GM18520 (cell line): Measurements from ENCODE around the gene WARS2.
"Not testable (repeated sequence)": the region's sequence is repeated elsewhere in the genome, so short reads cannot be mapped to it uniquely, and the experiment has no call there.

Experiments
- ATAC-seq: cut with Tn5 transposase; IDR thresholded peaks from one replicate; pipeline ENCODE4 v1.9.1; 2021; ENCODE audit not compliant: unreplicated experiment

Gene WARS2

DNA sequence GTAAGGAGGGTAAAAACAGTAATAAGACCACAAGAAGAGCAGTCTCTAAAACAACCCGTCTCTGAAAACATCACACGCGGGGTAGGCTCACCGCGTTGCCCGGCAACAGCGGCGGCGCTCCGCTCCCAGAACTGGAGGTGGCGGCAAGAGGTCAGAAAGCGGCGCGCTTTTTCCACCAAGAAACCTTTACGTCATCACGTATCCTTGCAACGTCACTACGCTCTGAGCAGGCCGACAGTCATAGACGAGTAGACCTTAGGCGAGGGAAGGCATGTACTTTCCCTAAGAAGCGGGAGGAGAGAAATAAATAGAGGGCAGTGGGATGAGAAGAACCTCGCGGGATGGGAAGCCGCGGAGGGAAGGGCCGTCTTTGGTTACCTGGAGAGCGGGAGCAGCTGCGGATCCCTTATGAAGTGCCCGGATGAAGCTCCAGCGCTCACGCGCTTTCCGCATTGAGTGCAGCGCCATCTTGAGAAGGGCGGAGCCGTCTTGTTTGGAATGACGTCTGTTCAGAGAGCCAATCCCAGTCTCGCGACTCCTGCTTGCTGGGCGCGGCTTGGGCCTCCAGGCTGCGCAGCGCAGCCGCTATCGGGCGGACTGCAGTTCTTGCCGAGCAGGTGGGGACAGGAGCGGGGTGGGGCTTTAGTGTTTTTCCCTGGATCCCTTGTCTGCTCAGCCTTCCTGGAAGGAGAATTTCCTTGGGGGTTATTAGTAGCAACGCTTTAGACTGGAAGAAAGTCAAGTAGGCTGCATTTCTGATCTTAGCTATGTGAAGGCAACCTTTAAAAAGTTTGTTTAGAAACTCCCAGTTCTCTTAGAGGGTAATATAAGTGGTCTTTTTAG is at the start of gene WARS2:
TSS of gene WARS2 (minus strand) at position 477 of the 843 bp plus-strand sequence. CDS start at position 468, 9 bp downstream.
- peak; percentile 79 for ATAC-seq

DNA sequence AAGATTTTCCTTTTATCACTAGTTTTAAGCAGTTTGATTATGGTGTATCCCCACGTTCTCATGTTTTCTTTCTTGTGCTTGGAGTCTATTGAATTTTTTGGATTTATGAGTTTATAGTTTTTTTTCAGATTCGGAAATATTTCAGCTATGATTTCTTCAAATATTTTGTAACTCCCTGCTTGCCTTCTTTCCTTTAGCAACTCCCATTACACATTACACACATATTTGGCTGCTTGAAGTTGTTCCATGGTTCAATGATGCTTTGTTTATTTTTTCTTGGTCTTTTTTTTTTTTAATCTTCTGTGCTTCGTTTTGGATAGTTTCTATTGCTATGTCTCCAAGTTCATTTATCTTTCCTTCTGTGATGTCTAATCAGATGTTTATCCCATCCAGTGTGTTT is 48.5 kb upstream of the WARS2 start:
- ATAC-seq: no peak

DNA sequence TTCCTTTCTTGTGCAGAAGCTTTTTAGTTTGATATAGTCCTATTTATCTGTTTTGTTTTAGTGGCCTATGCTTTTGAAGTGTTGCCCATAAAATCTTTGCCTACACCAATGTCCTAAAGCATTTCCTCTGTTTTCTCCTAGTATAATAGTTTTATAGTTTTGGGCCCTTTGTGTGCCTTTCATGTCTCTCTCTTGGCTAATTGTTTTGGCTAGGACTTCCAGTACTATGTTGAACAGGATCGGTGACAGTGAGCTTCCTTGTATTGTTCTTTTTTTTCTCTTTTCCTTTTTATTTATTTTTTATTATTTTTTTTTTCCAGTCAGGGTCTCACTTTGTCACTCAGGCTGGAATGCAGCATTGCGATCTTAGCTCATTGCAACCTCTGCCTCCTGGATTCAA is 47.0 kb upstream of the WARS2 start:
- no peak for ATAC-seq

DNA sequence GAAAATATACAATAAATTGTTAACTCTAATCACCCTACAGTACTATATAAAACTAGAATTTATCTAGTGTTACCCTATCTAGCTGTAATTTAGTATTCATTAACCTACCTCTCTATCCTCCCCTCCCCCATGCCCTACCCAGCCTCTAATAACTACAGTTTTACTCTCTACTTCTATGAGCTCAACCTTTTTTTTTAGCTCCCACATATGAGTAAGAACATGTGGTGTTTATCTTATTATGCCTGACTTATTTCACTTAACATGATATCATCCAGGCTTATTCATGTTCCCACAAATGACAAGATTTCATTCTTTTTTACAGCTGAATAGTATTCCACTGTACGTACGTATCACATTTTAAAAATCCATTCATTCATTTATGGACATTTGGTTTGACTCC is 46.0 kb upstream of the WARS2 start:
- no peak for ATAC-seq

DNA sequence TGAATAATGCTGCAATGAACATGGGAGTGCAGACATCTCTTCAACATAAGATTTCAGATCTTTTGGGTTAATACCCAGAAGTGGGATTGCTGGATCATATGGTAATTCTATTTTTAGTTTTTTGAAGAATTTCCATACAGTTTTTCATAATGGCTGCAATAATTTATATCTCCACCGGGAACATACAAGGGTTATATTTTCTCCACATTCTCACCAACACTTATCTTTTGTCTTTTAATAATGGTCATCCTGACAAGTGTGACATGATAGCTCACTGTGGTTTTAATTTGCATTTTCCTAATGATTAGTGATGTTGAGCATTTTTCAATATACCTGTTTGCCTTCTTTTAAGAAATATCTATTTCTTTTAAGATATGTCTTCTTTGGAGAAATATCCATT is 44.5 kb upstream of the WARS2 start:
- ATAC-seq: no peak

DNA sequence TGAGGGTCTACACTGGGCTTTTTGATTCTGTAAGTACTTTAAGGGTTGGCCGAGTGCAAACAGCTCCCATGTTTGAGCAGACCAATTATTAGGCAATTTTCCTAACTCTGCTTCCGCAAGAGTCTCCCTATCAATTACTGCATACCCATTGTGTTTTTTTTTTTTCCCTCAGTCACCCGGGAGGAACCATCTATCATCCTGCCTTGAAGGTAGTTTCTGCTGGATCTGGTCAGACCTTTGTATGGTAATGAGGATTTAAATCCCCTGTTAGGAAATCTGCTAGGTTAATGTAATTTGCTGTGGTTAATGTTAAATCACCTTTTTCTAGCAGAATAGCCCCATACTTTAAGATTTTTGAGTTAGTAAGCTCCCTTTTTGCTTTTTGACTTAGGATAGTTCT is 40.8 kb upstream of the WARS2 start:
- ATAC-seq: no peak

DNA sequence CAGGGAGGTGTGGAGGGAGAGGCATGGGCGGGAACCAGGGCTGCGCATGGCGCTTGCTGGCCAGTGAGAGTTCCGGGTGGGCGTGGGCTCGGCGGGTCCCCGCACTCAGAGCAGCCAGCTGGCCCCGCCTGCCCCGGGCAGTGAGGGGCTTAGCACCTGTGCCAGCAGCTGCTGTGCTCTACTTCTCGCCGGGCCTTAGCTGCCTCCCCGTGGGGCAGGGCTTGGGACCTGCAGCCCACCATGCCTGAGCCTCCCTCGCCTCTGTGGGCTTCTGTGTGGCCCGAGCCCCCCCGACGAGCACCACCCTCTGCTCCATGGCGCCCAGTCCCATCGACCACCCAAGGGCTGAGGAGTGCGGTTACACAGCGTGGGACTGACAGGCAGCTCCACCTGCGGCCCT is 38.6 kb upstream of the WARS2 start:
- no peak for ATAC-seq

DNA sequence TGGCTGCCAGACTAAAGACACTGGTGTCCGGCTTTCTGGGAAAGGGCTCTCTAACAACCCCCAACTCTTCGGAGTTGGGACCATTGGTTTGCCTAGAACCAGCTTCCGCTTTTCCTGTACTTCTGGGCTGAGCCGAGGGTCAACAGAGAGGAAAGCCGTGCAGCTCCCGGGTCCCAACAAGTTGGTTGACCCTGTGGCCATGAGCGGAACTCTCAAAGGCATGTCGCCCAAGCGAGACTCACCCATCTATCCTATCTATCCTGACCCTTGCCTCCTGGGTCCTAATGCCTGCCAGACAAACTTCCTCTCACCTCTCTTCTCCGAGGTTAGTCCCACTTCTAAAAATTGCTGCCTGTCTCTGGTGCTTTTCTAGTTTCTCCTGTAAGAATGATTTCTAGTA is 32.5 kb upstream of the WARS2 start:
- not testable (repeated sequence) for ATAC-seq

DNA sequence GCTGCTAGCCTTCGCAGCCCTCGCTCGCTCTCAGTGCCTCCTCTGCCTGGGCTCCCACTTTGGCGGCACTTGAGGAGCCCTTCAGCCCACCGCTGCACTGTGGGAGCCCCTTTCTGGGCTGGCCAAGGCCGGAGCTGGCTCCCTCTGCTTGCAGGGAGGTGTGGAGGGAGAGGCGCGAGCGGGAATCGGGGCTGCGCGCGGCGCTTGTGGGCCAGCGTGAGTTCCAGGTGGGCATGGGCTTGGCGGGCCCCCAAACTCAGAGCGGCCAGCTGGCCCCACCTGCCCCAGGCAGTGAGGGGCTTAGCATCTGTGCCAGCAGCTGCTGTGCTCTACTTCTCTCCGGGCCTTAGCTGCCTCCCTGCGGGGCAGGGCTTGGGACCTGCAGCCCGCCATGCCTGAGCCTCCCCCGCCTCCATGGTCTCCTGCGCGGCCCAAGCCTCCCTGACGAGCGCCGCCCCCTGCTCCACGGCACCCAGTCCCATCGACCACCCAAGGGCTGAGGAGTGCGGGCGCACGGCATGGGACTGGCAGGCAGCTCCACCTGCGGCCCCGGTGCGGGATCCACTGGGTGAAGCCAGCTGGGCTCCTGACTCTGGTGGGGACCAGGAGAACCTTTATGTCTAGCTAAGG is 31.0 kb upstream of the WARS2 start:
- ATAC-seq: not testable (repeated sequence)

DNA sequence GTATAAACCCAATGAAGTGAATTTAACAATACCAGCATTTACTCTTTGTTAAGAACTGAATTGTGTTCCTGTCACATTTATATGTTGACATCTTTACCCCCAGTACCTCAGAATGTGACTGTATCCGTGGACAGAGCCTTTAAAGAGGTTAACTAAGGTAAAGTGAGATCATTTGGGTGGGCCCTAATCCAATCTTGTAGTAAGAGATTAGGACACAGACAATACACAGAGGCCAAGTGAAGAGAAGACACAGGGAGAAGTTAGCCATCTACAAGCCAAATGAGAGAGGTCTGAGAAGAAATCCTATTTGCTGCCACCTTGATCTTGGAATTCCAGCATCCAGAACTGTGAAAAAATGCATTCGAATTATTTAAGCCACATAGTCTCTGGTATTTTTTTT is 22.9 kb upstream of the WARS2 start:
- ATAC-seq: no peak

DNA sequence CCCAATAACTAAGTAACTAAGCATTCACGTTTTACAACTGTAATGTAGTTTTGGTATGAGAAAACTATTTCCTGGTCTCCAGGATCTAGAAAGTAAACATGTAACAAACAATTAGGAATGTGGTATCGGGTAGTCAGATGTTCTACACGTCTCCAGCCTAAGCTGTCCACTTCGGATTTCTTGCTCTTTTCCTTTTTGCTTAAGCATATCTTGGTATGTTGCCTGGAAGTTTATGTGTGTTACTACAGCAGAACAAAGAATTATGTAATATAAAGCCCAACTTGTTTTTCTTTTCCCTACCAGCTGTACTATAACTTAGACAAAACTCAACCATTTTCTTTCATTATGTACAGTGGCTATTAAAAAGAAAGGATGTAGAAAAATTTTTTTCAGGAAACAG is 20.4 kb upstream of the WARS2 start:
- no peak for ATAC-seq

DNA sequence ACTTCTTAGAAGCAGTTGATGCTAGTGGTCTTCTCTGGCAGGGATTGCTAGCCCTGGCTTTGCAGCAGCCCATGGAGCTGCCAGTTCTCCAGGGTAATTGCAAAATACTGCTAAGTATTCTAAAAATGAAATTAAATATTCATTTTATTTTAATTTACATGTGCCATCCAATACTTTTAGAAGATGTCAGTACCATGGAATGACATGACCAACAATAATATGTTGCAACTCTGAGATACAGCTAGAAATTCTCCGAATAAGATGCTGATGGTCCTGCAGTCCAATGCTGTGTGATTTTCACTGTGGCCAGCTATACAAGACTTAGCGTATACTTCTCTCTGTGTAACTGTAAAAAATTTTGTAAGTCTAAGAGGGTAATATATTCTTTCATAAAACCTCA is 20.0 kb upstream of the WARS2 start:
- no peak for ATAC-seq

DNA sequence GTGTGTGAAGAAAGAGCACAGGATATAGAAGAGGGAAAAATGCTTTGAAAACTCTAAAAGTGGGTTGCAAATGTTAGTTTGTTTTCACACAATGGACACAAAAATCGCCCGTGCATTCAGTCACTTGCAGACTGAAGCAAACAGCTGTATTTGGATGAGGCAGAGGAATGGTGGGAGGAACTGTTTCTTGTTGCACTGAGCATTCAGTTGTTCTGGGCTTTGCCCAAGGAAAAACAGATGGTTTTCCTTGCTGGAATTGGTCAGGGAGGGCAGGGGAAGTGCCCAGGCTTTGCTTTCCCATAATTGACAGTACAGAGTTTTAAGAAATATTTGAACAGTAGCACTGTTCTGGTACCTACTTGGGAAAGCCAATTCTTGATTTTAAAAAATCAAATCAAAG is 19.5 kb upstream of the WARS2 start:
- ATAC-seq: no peak

DNA sequence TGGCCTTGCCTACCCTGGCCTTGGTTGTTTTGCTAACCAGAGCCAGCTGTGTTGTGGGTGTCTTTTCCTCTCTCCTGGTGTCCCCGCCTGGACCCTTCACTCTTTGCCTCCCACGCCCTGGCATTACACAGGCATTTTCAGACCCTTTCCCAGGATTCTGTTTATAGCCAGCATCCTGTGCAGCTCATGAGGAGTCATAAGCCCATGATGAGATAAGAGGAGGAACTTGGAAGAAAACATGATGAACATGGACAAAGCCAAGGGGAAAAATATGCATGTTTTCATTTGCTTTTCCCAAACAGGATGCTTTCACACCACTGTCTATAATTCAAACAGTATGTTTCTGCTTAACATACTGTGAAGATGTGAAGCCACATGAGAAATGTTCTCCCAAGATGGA is 18.7 kb upstream of the WARS2 start:
- ATAC-seq: no peak

DNA sequence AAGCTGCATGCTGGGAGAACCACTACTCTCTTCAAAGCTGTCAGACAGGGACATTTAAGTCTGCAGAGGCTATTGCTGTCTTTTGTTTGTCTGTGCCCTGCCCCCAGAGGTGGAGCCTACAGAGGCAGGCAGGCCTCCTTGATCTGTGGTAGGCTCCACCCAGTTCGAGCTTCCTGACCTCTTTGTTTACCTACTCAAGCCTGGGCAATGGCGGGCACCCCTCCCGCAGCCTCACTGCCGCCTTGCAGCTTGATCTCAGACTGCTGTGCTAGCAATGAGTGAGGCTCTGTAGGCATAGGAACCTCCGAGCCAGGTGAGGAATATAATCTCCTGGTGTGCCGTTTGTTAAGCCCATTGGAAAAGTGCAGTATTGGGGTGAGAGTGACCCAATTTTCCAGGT is 16.3 kb upstream of the WARS2 start:
- not testable (repeated sequence) for ATAC-seq

DNA sequence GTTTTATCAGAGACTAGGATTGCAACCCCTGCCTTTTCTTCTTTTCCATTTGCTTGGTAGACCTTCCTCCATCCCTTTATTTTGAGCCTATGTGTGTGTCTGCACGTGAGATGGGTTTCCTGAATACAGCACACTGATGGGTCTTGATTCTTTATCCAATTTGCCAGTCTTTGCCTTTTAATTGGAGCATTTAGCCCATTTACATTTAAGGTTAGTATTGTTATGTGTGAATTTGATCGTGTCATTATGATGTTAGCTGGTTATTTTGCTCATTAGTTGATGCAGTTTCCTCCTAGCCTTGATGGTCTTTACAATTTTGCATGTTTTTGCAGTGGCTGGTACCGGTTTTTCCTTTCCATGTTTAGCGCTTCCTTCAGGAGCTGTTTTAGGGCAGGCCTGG is 14.6 kb upstream of the WARS2 start:
- not testable (repeated sequence) for ATAC-seq

DNA sequence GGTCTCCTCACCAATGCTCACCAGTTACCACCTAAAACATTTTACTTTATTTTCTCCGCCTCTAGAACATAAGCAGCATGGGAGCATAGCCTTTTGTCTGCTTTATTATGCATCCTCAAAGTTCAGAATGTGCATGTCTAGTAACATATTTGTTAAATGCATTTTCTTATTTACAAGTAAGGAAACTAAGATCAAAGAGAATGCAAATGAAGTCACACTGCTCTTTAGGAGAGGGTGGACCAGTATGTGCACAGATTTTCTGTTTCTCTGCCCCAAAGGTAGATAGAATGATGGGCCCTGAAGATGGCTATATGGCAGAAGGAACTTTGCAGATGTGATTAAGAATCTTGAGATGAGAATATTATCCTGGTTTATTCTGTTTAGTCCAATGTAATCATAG is 9.7 kb upstream of the WARS2 start:
- no peak for ATAC-seq

DNA sequence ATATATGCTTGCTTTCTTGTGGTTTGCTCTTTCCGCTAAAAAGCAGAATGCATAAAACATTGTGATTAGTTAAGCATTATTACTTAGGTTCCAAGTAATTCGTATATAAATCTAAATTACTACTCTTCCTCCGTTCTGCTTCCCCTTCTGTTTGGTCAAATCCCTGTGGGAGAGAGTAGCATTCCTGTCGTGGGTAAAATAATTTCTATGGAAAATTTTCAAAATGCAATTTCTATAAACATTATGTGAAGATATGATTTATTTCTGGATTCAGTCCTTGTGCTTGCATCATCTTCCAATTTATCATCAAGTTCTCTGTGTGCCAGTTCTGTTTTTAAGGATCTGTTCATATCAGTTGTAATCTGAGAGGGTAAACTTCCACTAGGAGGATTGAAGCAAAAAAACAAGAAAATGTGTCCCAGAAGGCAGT is 7.2 kb upstream of the WARS2 start:
- ATAC-seq: no peak

DNA sequence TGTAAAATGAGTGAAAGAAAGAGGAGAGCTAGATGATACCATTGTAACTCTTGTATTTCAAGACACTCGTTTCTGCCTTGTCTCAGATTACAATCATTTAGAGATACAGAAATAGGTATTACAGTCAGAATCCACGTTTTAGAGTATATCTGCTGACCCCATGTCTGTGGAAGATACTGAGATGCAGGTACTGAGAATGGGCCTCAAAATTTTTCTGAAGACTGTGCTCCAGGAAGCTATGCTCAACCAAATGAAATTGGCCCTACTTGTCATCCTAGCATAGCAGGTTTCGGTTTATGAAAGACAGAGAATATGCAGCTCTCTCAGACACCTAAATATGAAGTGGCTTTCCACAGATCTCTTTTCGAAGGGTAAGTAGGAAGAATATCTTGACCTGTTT is 6.0 kb upstream of the WARS2 start:
- no peak for ATAC-seq

DNA sequence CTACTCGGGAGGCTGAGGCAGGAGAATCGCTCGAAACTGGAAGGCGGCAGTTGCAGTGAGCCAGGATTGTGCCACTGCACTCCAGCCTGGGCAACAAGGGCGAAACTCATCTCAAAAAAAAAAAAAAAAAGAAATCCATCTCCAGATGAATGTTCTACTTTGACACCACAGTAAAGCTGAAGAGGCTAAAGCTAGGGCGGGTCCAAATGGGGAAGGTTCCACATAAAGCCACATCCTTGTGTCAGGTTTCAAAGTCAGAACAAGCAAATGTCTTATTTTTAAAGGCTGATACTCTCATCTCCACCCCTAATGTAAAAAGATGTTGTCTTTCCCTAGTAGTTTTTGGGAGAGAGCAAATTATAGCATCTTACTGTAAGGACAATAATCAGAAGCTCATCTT is 4.4 kb upstream of the WARS2 start:
- no peak for ATAC-seq

DNA sequence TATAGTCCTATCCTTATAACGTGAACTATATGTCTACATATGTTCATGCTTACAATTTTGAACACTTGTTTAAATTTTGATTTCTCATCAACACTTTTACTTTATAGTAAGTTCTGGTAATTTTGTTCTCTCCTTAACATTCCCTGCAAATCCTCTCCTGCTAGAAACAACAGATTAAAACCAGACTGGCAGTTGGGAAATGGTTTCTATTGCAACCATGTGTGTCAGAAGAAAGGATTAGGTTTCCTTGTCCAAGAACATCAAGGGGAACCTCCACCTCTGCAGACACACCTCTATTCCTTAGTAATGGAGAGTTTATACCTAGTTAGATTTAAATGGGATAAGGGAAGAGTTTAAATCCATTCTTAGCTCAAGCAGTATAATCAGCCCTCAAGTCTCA is 3.3 kb upstream of the WARS2 start:
- no peak for ATAC-seq

DNA sequence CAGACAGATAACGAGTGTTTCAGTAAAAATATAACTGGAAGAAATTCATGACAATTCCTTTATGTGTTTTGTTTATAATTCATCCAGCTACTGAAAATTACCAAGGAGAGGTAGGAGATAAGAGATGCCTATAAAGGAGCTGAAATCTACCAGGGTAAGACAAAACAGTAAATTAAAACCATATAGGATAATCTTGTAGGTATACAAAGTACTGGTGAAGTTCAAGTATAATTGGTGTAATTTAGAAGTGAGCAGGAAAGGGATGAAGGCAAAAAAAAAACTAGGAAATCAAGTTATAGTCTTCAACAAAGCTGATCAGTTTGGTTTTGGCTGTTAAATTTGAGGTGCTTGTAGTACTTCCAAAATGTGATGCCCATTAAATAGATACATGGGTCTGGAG is 1.2 kb upstream of the WARS2 start:
- no peak for ATAC-seq

DNA sequence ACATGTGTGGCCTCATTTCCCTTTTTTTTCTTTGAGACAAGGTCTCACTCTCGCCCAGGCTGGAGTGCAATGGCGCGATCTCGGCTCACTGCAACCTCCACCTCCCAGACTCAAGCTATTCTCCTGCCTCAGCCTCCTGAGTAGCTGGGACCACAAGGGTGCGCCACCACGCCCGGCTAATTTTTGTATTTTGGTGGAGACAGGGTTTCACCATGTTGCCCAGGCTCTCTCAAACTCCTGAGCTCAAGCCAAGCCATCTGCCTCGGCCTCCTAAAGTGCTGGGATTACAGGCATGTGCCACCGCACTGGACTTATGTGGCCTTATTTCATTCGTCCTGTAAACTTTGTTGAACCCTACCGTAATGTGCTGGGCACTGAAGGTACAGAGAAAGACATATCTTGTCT is 569 bp upstream of the WARS2 start:
- ATAC-seq: no peak
